IMR-90 (cell line): Measurements from ENCODE around the gene ITSN2. TPM values are rescaled to one million over a fixed set of nuclear protein-coding genes. Genes with fewer than 3 reads are reported as not detected.

Source experiments
- ATAC-seq: fragments of 200-7000 bp; cut with Tn5 transposase; 2 replicates; pipeline ENCODE4 v1.9.1; 2020; ENCODE audit warnings: low read depth, mild to moderate bottlenecking, moderate library complexity
- BruUV-seq: library from RNA; stranded (reverse); fragments of 400-500 nt; replicated peaks from 2 replicates; lab custom pipeline; 2021; lab: Mats Ljungman, UMichigan
- CTCF ChIA-PET: fragments of 300-600 bp; formaldehyde crosslinking; extraction: SDS; loops from one replicate; lab custom pipeline; 2021; ENCODE audit warnings: antibody characterized with exemption; lab: Yijun Ruan, JAX
- POLR2A ChIA-PET: fragments of 300-600 bp; sonication (Branson Sonifier 250); formaldehyde crosslinking; loops from one replicate; lab custom pipeline; 2022; ENCODE audit warnings: antibody characterized with exemption; ENCODE audit not compliant: unreplicated experiment; lab: Charles Lee
- DNase-seq: peaks from one replicate; pipeline ENCODE4 v3.0.0; 2013
- H2AFZ ChIP-seq: replicated peaks from 2 replicates; pipeline ENCODE3; 2013; ENCODE audit warnings: low read length, mild to moderate bottlenecking; ENCODE audit not compliant: poor library complexity
- H2AK5ac ChIP-seq: 2 replicates; pipeline ENCODE4 v1.6.1; 2013; ENCODE audit warnings: low read depth, low read length, inconsistent platforms
- H2AK9ac ChIP-seq: replicated peaks from 2 replicates; pipeline ENCODE3; 2013; ENCODE audit warnings: mild to moderate bottlenecking, low read depth, low read length, moderate library complexity; ENCODE audit not compliant: poor library complexity
- H2BK120ac ChIP-seq: 2 replicates; pipeline ENCODE4 v1.6.1; 2013; ENCODE audit warnings: low read depth, low read length, inconsistent platforms
- H2BK15ac ChIP-seq: 3 replicates; pipeline ENCODE4 v1.6.1; 2013; ENCODE audit warnings: low read depth, low read length, inconsistent platforms
- H2BK20ac ChIP-seq: 2 replicates; pipeline ENCODE4 v1.6.1; 2013; ENCODE audit warnings: low read depth, mild to moderate bottlenecking, inconsistent platforms, low read length, moderate library complexity
- H2BK5ac ChIP-seq: 2 replicates; pipeline ENCODE4 v1.6.1; 2013; ENCODE audit warnings: mild to moderate bottlenecking, low read depth, low read length, inconsistent platforms; ENCODE audit not compliant: poor library complexity, severe bottlenecking
- H3K14ac ChIP-seq: replicated peaks from 2 replicates; pipeline ENCODE4 v1.6.1; 2013; ENCODE audit warnings: low read depth, low read length, inconsistent platforms
- H3K18ac ChIP-seq: 2 replicates; pipeline ENCODE4 v1.6.1; 2013; ENCODE audit warnings: low read depth, low read length, control low read depth
- H3K23ac ChIP-seq: 2 replicates; pipeline ENCODE4 v1.6.1; 2013; ENCODE audit warnings: low read depth, low read length, inconsistent platforms
- H3K27ac ChIP-seq: 2 replicates; pipeline ENCODE4 v1.5.1; 2013; ENCODE audit warnings: mild to moderate bottlenecking, control low read depth, low read length; ENCODE audit not compliant: insufficient read depth
- H3K27me3 ChIP-seq: 2 replicates; pipeline ENCODE4 v1.6.1; 2013; ENCODE audit warnings: low read length; ENCODE audit not compliant: control insufficient read depth, insufficient read depth
- H3K36me3 ChIP-seq: 2 replicates; pipeline ENCODE4 v1.6.1; 2013; ENCODE audit warnings: low read length, mixed read lengths; ENCODE audit not compliant: control insufficient read depth, insufficient read depth
- H3K4ac ChIP-seq: 2 replicates; pipeline ENCODE4 v1.6.1; 2013; ENCODE audit warnings: low read depth, low read length, inconsistent platforms
- H3K4me1 ChIP-seq: 2 replicates; pipeline ENCODE4 v1.6.1; 2013; ENCODE audit warnings: low read length, mixed read lengths; ENCODE audit not compliant: control insufficient read depth, insufficient read depth
- H3K4me2 ChIP-seq: 2 replicates; pipeline ENCODE4 v1.6.1; 2013; ENCODE audit warnings: low read depth, mild to moderate bottlenecking, control low read depth, low read length, moderate library complexity
- H3K4me3 ChIP-seq: 2 replicates; pipeline ENCODE4 v1.5.1; 2013; ENCODE audit warnings: low read depth, mild to moderate bottlenecking, control low read depth, low read length, moderate library complexity; ENCODE audit not compliant: insufficient read depth
- H3K56ac ChIP-seq: 2 replicates; pipeline ENCODE4 v1.6.1; 2013; ENCODE audit warnings: low read length, inconsistent platforms; ENCODE audit not compliant: insufficient read depth; ENCODE audit errors: extremely low read depth
- H3K79me1 ChIP-seq, 2 experiments: 2 replicates each; pipeline ENCODE4 v1.6.1; 2013; ENCODE audit warnings: low read length in 2 of 2, inconsistent platforms in 1 of 2, low read depth in 1 of 2
- H3K9ac ChIP-seq: 2 replicates; pipeline ENCODE4 v1.6.1; 2013; ENCODE audit warnings: low read depth, low read length, control low read depth
- H3K9me1 ChIP-seq: 2 replicates; pipeline ENCODE4 v1.6.1; 2013; ENCODE audit warnings: low read length, inconsistent platforms; ENCODE audit not compliant: insufficient read depth
- H3K9me3 ChIP-seq: 2 replicates; pipeline ENCODE4 v1.6.1; 2013; ENCODE audit warnings: low read length; ENCODE audit not compliant: control insufficient read depth, insufficient read depth
- H4K20me1 ChIP-seq: 2 replicates; pipeline ENCODE4 v1.6.1; 2013; ENCODE audit warnings: low read length, inconsistent platforms; ENCODE audit not compliant: insufficient read depth
- H4K5ac ChIP-seq: 2 replicates; pipeline ENCODE4 v1.6.1; 2013; ENCODE audit warnings: mild to moderate bottlenecking, low read depth, low read length, control low read depth
- H4K8ac ChIP-seq, 2 experiments: 2 replicates each; pipeline ENCODE4 v1.6.1; 2013; ENCODE audit warnings: low read depth in 2 of 2, low read length in 2 of 2, control low read depth in 1 of 2, inconsistent platforms in 1 of 2
- H4K91ac ChIP-seq: 2 replicates; pipeline ENCODE4 v1.6.1; 2013; ENCODE audit warnings: low read depth, low read length, inconsistent platforms; ENCODE audit not compliant: insufficient read depth
- BHLHE40 ChIP-seq: fragments of 150-350 bp; IDR thresholded peaks from 2 replicates; pipeline ENCODE4 v1.6.1; 2016; ENCODE audit warnings: mild to moderate bottlenecking, low read depth, low read length
- CEBPB ChIP-seq: IDR thresholded peaks from 2 replicates; pipeline ENCODE4 v1.6.1; 2012; ENCODE audit warnings: low read depth, low read length, improper control_type of control experiment
- CHD1 ChIP-seq: IDR thresholded peaks from 2 replicates; pipeline ENCODE4 v1.6.1; 2012; ENCODE audit warnings: low read depth, low read length, improper control_type of control experiment
- FOS ChIP-seq: fragments of 150-350 bp; IDR thresholded peaks from 2 replicates; pipeline ENCODE4 v1.6.1; 2016; ENCODE audit warnings: low read depth, low read length
- MAFK ChIP-seq: IDR thresholded peaks from 2 replicates; pipeline ENCODE4 v1.6.1; 2012; ENCODE audit warnings: low read depth, low read length, improper control_type of control experiment
- MXI1 ChIP-seq: IDR thresholded peaks from 2 replicates; pipeline ENCODE4 v1.6.1; 2012; ENCODE audit warnings: low read depth, mild to moderate bottlenecking, low read length, moderate library complexity, borderline replicate concordance
- NFE2L2 ChIP-seq: fragments of 150-350 bp; IDR thresholded peaks from 2 replicates; pipeline ENCODE4 v1.6.1; 2016; ENCODE audit warnings: low read depth, mild to moderate bottlenecking, low read length
- POLR2A ChIP-seq: IDR thresholded peaks from 2 replicates; pipeline ENCODE4 v1.6.1; 2012; ENCODE audit warnings: mild to moderate bottlenecking, low read depth, low read length
- RCOR1 ChIP-seq: IDR thresholded peaks from 2 replicates; pipeline ENCODE4 v1.6.1; 2012; ENCODE audit warnings: mild to moderate bottlenecking, low read length, improper control_type of control experiment; ENCODE audit not compliant: insufficient replicate concordance
- RFX5 ChIP-seq: IDR thresholded peaks from 2 replicates; pipeline ENCODE4 v1.8.0; 2012; ENCODE audit warnings: low read depth, mild to moderate bottlenecking, low read length, moderate library complexity
- SMC3 ChIP-seq: fragments of 150-350 bp; IDR thresholded peaks from 2 replicates; pipeline ENCODE4 v1.6.1; 2016; ENCODE audit warnings: low read depth, mild to moderate bottlenecking, antibody characterized with exemption, low read length, moderate library complexity
- WGBS, 2 experiments: methylation state at CpG; one replicate each; pipeline versions ENCODE4 v1.1.5 to v1.1.7; 2013; ENCODE audit warnings: missing lambda C conversion rate in 2 of 2; ENCODE audit not compliant: insufficient read length in 1 of 2; ENCODE audit errors: extremely low coverage in 2 of 2; 5-methylcytosine and 5-hydroxymethylcytosine counted together
- dilution Hi-C: fragments of 300-500 bp; cut with HindIII; formaldehyde crosslinking; loops from one replicate; pipeline ENCODE4 v1.14.3; 2018; ENCODE audit warnings: low sequenced_read_pairs; ENCODE audit not compliant: unreplicated experiment
- in situ Hi-C: fragments of 300-500 bp; cut with MboI; formaldehyde crosslinking; loops from 3 replicates; pipeline ENCODE4 v1.14.3; 2019; ENCODE audit warnings: low sequenced_read_pairs, inconsistent platforms, mixed read lengths
- intact Hi-C: fragments of 100-400 bp; cut with micrococcal nuclease; formaldehyde crosslinking; loops from 2 replicates; pipeline ENCODE4 v1.10.0; 2022
- polyA plus RNA-seq, 3 experiments: library from polyadenylated mRNA; depleted of rRNA; stranded (reverse); fragments of >200 nt; gene quantifications; 2 replicates each; pipeline ENCODE4 v1.2.3, GENCODE V29; 2012; ENCODE audit warnings: low replicate concordance in 1 of 3
- total RNA-seq: library from RNA; depleted of rRNA; stranded (reverse); fragments of >200 nt; gene quantifications from 2 replicates; pipeline ENCODE4 v1.2.3, GENCODE V29; 2012
- TF ChIP-seq, protein P1 (sequence below): fragments of 150-350 bp; IDR thresholded peaks from 2 replicates; pipeline ENCODE4 v1.6.1; 2016; ENCODE audit warnings: low read depth, mild to moderate bottlenecking, low read length, moderate library complexity, borderline replicate concordance
- TF ChIP-seq, protein P2 (sequence below): conservative IDR thresholded peaks from 2 replicates; pipeline ENCODE4 v1.5.1; 2012; ENCODE audit warnings: mild to moderate bottlenecking, low read depth, low read length, improper control_type of control experiment
- TF ChIP-seq, protein P3 (sequence below): fragments of 150-350 bp; IDR thresholded peaks from 2 replicates; pipeline ENCODE4 v1.6.1; 2017; ENCODE audit warnings: mild to moderate bottlenecking, antibody characterized with exemption, low read length, low read depth

ITSN2 gene
- total and polyA plus RNA-seq, 2 of the 4 experiments (the other 2 are of a cell fraction): 10.7 to 17.2 TPM

DNA sequence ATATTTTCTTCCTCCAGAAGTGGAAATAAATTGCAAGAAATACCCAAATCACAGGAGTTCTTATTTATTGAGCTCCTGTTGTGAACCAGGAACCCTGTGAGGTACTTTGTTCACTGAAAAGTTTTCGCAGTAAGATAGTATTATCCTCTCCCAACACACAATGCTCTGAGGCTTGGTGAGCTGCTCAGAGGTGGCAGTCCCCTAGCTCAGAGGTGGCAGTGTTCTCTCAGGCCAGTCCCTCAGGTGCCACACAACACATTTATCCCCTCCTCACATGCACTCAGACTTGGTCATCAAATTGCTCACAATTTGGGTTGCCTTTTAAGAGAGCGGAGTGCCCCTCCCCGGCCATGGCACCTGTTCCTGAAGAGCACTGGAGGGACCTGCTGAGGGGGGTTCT is 159.5 kb downstream of the ITSN2 start:
- H3K27me3 ChIP-seq: no peaks in the 10 kb centered on the region
- H4K5ac ChIP-seq: no peak overlapping the region
- H2BK5ac ChIP-seq: no peak overlapping the region
- no TSS peak for BruUV-seq
- no peaks in the 10 kb centered on the region for H3K4me1 ChIP-seq
- TF ChIP-seq CHD1 (no peak), NFE2L2 (no peak), BHLHE40 (no peak), CEBPB (no peak), MAFK (no peak), FOS (no peak), SMC3 (no peak), RCOR1 (no peak), MXI1 (no peak), RFX5 (no peak), POLR2A (no peak)
- TF ChIP-seq, protein P1, sequence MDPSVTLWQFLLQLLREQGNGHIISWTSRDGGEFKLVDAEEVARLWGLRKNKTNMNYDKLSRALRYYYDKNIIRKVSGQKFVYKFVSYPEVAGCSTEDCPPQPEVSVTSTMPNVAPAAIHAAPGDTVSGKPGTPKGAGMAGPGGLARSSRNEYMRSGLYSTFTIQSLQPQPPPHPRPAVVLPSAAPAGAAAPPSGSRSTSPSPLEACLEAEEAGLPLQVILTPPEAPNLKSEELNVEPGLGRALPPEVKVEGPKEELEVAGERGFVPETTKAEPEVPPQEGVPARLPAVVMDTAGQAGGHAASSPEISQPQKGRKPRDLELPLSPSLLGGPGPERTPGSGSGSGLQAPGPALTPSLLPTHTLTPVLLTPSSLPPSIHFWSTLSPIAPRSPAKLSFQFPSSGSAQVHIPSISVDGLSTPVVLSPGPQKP: no peak
- TF ChIP-seq, protein P2, sequence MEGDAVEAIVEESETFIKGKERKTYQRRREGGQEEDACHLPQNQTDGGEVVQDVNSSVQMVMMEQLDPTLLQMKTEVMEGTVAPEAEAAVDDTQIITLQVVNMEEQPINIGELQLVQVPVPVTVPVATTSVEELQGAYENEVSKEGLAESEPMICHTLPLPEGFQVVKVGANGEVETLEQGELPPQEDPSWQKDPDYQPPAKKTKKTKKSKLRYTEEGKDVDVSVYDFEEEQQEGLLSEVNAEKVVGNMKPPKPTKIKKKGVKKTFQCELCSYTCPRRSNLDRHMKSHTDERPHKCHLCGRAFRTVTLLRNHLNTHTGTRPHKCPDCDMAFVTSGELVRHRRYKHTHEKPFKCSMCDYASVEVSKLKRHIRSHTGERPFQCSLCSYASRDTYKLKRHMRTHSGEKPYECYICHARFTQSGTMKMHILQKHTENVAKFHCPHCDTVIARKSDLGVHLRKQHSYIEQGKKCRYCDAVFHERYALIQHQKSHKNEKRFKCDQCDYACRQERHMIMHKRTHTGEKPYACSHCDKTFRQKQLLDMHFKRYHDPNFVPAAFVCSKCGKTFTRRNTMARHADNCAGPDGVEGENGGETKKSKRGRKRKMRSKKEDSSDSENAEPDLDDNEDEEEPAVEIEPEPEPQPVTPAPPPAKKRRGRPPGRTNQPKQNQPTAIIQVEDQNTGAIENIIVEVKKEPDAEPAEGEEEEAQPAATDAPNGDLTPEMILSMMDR: no peak
- TF ChIP-seq, protein P3, sequence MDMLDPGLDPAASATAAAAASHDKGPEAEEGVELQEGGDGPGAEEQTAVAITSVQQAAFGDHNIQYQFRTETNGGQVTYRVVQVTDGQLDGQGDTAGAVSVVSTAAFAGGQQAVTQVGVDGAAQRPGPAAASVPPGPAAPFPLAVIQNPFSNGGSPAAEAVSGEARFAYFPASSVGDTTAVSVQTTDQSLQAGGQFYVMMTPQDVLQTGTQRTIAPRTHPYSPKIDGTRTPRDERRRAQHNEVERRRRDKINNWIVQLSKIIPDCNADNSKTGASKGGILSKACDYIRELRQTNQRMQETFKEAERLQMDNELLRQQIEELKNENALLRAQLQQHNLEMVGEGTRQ: no peak
- H2AFZ ChIP-seq: no peak overlapping the region
- DNase-seq: no peak
- no peak overlapping the region for H2BK120ac ChIP-seq
- ChIA-PET POLR2A (no interaction called here), CTCF (no interaction called here)
- intact Hi-C loops: no loop called here
- no CpG with 5 or more reads among the region's 3 CpGs for WGBS, 2 experiments
- no peak overlapping the region for H3K9ac ChIP-seq
- peaks cover 13% of the 10 kb centered on the region for H3K36me3 ChIP-seq
- no peak overlapping the region for H2BK15ac ChIP-seq
- H3K4me2 ChIP-seq: no peak overlapping the region
- in situ Hi-C loops: no loop called here
- H4K20me1 ChIP-seq: no peaks in the 10 kb centered on the region; the same call in 1 of the 2 replicates
- no peak overlapping the region for H3K18ac ChIP-seq
- H3K4me3 ChIP-seq: no peak overlapping the region
- H2AK9ac ChIP-seq: no peak overlapping the region
- H3K9me1 ChIP-seq: no peaks in the 10 kb centered on the region; the same call in 1 of the 2 replicates
- H3K56ac ChIP-seq: no peak overlapping the region
- no peaks in the 10 kb centered on the region for H3K9me3 ChIP-seq
- no peak overlapping the region for H2BK20ac ChIP-seq
- H3K14ac ChIP-seq: no peak overlapping the region
- dilution Hi-C loops: no loop called here
- H2AK5ac ChIP-seq: no peak overlapping the region
- no peak for ATAC-seq
- H4K8ac ChIP-seq: no peak overlapping the region
- no peaks in the 10 kb centered on the region for H3K79me1 ChIP-seq
- H3K23ac ChIP-seq: no peak overlapping the region
- H3K4ac ChIP-seq: no peak overlapping the region
- H3K27ac ChIP-seq: no peak overlapping the region
- H4K91ac ChIP-seq: no peak overlapping the region
